Measurements from ENCODE around the gene SYNGR4.

Gene SYNGR4

DNA sequence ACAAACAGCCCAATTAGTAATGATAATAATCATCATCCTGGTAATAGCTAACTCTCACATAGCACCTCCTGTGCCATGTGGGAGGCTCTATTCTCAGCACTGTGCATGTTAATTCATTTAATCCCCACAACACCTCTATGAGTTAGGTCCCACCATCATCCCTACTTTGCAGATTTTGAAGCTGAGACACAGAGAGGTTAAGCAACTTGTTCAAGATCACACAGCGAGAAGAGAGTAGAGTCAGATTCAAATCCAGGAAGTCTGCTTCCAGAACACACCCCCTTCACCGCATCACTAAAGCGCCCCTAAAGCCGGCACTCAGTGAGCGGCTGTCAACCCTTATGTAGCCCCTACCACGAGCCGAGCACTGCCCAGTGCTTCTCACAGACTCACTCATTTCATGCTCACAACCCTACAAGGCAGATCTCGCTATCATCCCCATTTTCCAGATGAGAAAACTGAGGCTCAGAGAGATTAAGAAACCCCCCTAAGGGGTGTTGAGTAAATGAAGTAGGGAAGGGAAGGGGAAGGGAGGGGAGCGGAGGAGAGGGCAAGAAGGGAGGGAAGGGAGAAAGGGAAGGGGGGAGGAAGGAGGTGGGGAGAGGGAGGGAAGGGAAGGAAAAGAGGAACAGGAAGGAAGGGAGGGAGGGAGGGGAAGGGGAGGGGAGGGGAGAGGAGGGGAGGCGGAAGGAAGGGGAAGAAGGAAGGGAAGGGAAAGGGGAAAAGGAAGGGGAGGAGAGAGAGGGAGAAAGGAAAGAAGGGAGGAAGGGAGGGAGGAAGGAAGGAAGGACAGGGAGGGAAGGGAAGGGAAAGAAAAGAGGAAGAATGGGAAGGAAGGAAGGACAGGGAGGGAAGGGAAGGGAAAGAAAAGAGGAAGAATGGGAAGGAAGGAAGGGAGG, 22.4 kb upstream of the SYNGR4 start:
- DNase-seq, result no peak

DNA sequence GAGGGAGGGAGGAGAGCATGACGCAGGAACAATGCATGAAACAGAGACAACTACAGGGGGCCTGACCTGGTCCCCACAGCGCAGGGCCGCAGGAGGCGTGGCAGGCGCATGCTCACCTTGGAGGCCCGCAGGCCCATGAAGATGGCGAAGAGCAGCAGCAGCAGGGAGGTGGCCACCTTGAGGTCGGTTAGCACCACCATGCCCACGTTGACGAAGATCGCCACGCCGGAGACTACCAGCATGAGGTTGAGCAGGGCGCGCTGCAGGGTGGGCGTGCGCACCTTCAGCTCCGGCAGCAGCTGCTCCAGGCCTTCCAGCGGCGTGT, 21.8 kb upstream of the SYNGR4 start:
- DNase-seq, result no peak

DNA sequence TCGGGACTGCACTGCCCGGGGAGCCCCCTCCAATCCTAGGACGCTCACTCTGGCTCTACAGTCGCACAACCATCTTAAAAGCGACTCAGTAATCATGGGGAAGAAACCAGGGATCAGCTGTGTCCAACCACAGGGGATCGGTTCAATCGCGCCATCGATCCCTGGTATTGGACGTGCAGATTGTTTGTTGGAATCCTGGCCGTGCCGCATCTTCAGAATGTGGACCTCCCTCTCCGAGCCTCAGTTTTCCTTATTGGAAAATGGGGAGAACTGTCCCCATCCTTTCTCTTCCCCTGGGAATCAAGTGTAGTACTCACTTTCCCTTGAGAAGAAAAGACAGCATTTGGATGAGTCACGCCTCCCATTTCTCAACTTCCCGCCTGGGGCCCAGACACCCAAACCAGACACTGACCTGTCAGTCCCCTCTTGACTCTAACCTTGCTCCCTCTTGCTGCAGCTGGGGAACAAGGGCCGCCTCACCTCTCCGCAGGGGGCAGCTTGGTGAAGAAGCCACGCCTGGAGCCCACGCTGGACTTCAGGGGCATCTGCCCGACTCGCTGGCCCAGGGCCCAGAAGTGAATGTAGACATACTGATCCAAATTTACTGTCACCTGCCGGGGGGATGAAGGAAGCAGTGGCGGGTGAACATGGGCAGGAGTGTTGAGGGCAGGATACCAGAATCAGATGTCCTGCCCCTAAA, 21.2 kb upstream of the SYNGR4 start:
- no peak for DNase-seq

GRCh38 chr19:48344892-48345291, 19.3 kb upstream of the SYNGR4 start:
- no peak for DNase-seq

DNA sequence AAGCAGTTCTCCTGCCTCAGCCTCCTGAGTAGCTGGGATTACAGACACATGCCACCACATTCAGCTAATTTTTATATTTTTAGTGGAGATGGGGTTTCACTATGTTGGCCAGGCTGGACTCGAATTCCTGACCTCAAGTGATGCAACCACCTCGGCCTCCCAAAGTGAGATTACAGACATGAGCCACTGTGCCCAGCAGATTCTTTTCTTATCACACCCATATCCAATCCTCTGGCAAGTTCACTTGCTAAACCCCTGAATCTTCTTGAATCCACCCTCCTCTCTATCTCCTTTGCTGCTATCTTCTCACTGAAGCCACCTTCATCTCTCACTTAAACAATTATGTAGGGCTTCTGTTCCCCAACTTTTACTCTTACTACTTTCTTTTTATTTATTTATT, 18.0 kb upstream of the SYNGR4 start:
- no peak for DNase-seq

DNA sequence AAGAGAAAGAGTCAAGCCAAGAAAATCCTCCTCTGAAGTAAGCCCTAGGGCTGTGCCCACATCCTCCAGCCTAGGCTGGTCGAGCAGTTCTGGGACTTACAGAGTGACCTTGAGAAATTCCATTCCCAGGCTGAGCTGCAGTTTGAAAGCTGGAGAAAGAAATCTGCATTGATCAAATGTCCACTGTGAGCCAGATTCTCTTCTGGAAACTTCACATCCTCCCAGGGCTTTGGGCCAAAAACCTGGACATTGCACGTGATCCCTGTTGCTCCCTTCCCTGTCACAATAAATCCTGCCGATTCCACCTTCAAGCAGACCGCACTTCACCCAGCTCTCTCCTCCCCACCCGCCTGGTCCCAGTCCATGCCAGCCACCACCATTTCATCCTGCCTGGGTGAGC, 16.1 kb upstream of the SYNGR4 start:
- no peak for DNase-seq

DNA sequence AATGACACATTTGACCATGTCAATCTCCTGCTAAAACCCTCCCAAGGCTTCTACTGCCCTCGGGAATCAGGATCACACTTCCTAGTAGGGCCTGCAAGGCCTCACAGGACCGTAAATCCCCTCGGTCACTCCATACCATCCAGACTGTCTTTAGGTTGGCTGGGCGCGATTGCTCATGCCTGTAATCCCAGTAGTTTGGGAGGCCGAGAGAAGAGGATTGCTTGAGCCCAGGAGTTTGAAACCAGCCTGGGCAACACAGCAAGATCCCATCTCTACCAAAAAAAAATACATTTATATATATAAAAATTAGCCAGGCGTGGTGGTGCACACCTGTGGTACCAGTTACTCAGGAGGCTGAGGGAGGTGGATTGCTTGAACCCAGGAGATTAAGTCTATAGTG, 15.4 kb upstream of the SYNGR4 start:
- DNase-seq, result no peak

DNA sequence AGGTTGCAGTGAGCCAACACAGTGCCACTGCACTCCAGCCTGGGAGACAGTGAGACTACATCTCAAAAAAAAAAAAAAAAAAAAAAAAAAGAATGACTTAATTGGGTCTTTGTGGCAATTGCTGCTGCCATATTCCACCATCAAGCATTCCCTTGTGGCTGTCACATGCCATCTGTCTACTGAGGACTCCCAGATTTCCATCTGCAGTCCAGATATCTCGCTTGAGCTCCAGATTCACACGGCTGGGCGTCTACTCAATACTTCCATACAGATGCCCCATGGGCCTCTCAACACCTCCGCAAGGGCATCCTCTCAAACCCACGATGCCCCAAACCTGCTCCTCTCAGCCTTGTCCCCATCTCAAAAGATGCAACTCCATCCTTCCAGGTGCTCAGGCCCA, 13.3 kb upstream of the SYNGR4 start:
- DNase-seq, result no peak

GRCh38 chr19:48351341-48351752, 12.8 kb upstream of the SYNGR4 start:
- DNase-seq, result no peak

- no peak for DNase-seq
Observed at GRCh38 chr19:48353677-48354076, 10.5 kb upstream of the SYNGR4 start.

GRCh38 chr19:48354332-48354992, 9.7 kb upstream of the SYNGR4 start:
- no peak for DNase-seq

GRCh38 chr19:48355365-48355954, 8.7 kb upstream of the SYNGR4 start:
- DNase-seq, result no peak

GRCh38 chr19:48359123-48359522, 5.0 kb upstream of the SYNGR4 start:
- DNase-seq, result no peak

- DNase-seq, result no peak
Observed at GRCh38 chr19:48361912-48362311, 2.3 kb upstream of the SYNGR4 start.

DNA sequence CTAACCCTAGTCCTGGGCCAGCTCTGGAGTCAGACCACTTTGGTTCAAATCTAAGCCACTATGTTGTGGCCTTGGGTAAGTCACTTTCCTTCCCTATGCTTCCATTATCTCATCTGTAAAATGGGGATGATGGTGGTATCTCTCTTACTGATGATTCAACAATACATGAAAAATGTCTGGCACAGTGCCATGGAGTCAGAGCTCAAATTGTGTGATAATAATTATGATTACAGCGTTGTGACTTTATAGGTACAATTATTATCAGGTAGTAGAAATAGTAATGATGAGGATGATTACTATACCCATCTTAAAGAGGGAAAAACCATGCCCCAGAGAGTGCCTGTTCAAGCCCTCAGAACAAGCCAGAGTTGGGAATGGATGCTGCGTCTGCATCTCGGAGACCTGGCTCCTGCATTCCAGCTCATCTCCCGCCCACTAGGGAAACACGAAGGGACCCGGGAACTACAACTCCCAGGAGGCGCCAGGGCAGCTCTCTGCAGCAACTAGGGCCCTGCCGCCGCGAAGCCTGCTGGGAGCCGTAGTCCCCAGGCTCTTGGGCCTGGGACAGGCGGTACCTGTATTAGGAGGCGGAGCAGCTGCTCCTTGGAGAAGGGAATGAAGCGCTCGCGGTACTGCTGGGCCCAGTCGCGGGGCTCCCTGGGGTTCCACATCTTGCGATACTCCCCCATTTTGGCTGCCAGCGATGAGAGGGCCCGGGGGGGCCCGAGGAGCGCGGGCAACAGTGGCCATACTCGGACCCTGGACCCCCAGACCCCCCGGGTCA, 1.3 kb upstream of the SYNGR4 start:
- DNase-seq, result peak; percentile 96

GRCh38 chr19:48363500-48363809, 712 bp upstream of the SYNGR4 start:
- peak; percentile 48 for DNase-seq

GRCh38 chr19:48364598-48365348, 606 bp downstream of the SYNGR4 start:
- DNase-seq, result no peak

DNA sequence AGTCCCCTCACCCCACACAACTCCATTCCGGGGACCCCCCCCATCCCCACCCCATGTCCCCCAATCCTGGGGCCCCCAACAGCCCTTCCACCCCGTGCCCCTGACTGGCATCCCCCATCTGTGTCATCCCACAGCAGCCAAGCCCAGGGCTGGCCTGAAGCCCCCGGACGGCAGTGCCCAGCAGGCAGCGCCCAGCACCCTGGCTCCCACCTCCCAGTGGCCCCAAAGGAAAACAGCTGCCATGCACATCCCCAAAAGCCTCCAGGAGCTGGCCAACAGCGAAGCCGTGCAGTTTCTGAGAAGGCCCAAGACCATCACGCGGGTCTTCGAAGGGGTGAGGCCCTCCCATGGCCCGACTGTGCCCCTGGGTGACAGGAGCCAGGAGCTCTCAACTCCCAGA, 1.4 kb downstream of the SYNGR4 start:
- DNase-seq, result no peak

- DNase-seq, result no peak
Observed at GRCh38 chr19:48367855-48368254, 3.7 kb downstream of the SYNGR4 start.

- no peak for DNase-seq
Observed at GRCh38 chr19:48368936-48369335, 4.8 kb downstream of the SYNGR4 start.

- no peak for DNase-seq
Observed at GRCh38 chr19:48370955-48371354, 6.8 kb downstream of the SYNGR4 start.

DNA sequence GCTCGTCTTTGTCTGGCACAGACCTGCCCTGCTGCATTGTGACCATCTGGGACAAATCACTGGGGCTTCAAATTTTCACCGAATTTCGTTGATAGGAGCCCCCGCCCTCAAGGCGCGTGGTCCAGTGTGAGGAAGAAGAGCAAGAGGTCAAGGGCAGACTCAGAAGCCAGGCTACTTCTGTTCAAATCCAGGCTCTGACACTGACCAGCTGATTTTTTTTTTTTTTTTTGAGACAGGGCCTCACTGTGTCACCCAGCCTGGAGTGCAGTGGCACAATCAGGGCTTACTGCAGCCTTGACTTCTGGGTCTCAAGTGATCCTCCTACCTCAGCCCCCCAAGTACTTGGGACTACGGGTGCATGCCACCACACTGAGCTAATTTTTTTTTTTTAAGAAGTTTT, 7.2 kb downstream of the SYNGR4 start:
- no peak for DNase-seq

All from DMS79 (cell line).